ENCODE results near the gene AMOTL2. TPM values are rescaled to one million over a fixed set of nuclear protein-coding genes. Genes with fewer than 3 reads are reported as not detected.

The AMOTL2 gene
- total and polyA plus RNA-seq, 2 donors (not counting 3 experiments of a cell fraction or from before 2014, with no cell fraction given) = 130 to 145 TPM

DNA sequence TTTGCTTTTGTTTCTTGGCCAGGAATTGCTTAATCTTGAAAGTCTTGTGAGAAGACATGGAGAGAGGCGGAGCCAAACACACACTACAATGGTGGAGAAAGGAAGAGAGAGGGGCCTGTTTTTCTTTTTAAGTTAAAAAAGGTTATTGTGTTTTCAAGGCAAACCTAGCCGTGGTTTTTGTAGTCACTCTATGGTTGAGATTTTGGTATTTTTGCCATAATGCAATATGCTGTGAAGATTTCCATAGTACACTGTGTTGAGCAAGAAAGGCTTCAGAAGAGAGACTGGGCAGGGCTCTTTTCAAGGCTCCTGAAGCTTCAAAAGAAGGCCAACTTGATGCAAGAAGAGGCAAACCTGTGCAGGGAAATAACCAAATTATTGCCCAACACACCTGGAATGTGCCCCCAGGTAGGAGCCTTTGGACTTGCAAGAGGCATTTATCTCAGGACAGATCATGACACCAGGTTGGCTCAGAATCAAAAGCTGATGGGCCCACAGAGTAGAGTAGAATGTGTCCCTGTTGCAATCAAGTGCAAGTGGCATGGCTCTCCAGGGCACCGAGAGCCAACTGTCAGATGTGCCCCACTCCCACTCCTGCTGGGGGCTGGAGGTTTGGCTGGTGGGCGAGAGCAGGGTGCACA lies 22.1 kb downstream of the AMOTL2 start:
- ChIA-PET CTCF (interaction anchor here (0.8 to 1.5 kb wide), 8 partner anchors 12 to 139 kb away, joined by 3 to 5 read pairs (median 3); no protein-coding TSS in a partner anchor), POLR2A (interaction anchor here (0.7 to 1.4 kb wide), 2 partner anchors 12 to 37 kb away, joined by 3 to 4 read pairs; no protein-coding TSS in a partner anchor)
- Histone ChIP-seq H3K9ac (replicated peaks; ENCODE audit: extremely low read depth, insufficient read depth, low read length) (no peak overlapping the region), H3K27ac (ENCODE audit: insufficient read depth, low read depth, low read length) (no peak overlapping the region), H3K27me3 (ENCODE audit: control insufficient read depth in 2 of 2, insufficient read depth in 2 of 2, low read length in 2 of 2) (no peaks in the 10 kb centered on the region), H2AFZ (ENCODE audit: low read depth, low read length) (no peak overlapping the region), H3K79me2 (ENCODE audit: control insufficient read depth, insufficient read depth, low read length) (peaks cover 9% of the 10 kb centered on the region), H3K9me3 (replicated peaks; ENCODE audit: control insufficient read depth, insufficient read depth, low read length) (no peaks in the 10 kb centered on the region), H3K9me1 (replicated peaks; ENCODE audit: control insufficient read depth, extremely low read depth, insufficient read depth, low read length) (no peaks in the 10 kb centered on the region), H3K4me2 (ENCODE audit: insufficient read depth, low read length) (no peak overlapping the region), H3K4me1 (ENCODE audit: control insufficient read depth, extremely low read depth, insufficient read depth, low read length) (no peaks in the 10 kb centered on the region), H3K4me3 (replicated peaks in 1 of 3; ENCODE audit: insufficient read depth in 1 of 3, low read depth in 1 of 3, low read length in 3 of 3) (no peak overlapping the region), H3K36me3 (ENCODE audit: control insufficient read depth in 2 of 2, extremely low read depth in 1 of 2, insufficient read depth in 2 of 2, low read length in 2 of 2) (peaks cover 18 to 27% of the 10 kb centered on the region in 2 experiments), H4K20me1 (replicated peaks; ENCODE audit: control insufficient read depth, extremely low read depth, insufficient read depth, low read length) (no peaks in the 10 kb centered on the region)
- intact Hi-C loops (cut with micrococcal nuclease) = no loop called here
- DNase-seq (ENCODE audit: low read depth, low spot score) (no peak), FAIRE-seq (no peak)
- dilution Hi-C loops (cut with MboI; ENCODE audit: extremely low pct_ligation_motif_present, low sequenced_read_pairs) = no loop called here
- no TSS peak for BruUV-seq (replicated peaks)
- TF ChIP-seq MYC (IDR thresholded peaks at IDR 0.05; ENCODE audit: low read depth, low read length) (no peak), FOS (IDR thresholded peaks at IDR 0.05; ENCODE audit: borderline replicate concordance, insufficient read depth, low read length) (no peak), POLR2AphosphoS5 (IDR thresholded peaks at IDR 0.05; ENCODE audit: insufficient read depth, low read depth, low read length) (peak; percentile 35)

- DNase-seq (ENCODE audit: low read depth, low spot score) (no peak), FAIRE-seq (no peak)
- Histone ChIP-seq H3K9me3 (replicated peaks; ENCODE audit: control insufficient read depth, insufficient read depth, low read length) (no peaks in the 10 kb centered on the region), H4K20me1 (replicated peaks; ENCODE audit: control insufficient read depth, extremely low read depth, insufficient read depth, low read length) (no peaks in the 10 kb centered on the region), H3K36me3 (ENCODE audit: control insufficient read depth in 2 of 2, extremely low read depth in 1 of 2, insufficient read depth in 2 of 2, low read length in 2 of 2) (peaks cover 11 to 19% of the 10 kb centered on the region in 2 experiments), H3K27me3 (ENCODE audit: control insufficient read depth in 2 of 2, insufficient read depth in 2 of 2, low read length in 2 of 2) (no peaks in the 10 kb centered on the region), H3K9me1 (replicated peaks; ENCODE audit: control insufficient read depth, extremely low read depth, insufficient read depth, low read length) (no peaks in the 10 kb centered on the region), H3K4me3 (replicated peaks in 1 of 3; ENCODE audit: insufficient read depth in 1 of 3, low read depth in 1 of 3, low read length in 3 of 3) (no peak overlapping the region), H3K27ac (ENCODE audit: insufficient read depth, low read depth, low read length) (no peak overlapping the region), H3K9ac (replicated peaks; ENCODE audit: extremely low read depth, insufficient read depth, low read length) (no peak overlapping the region), H3K4me2 (ENCODE audit: insufficient read depth, low read length) (no peak overlapping the region), H3K79me2 (ENCODE audit: control insufficient read depth, insufficient read depth, low read length) (peaks cover 3% of the 10 kb centered on the region), H2AFZ (ENCODE audit: low read depth, low read length) (no peak overlapping the region), H3K4me1 (ENCODE audit: control insufficient read depth, extremely low read depth, insufficient read depth, low read length) (no peaks in the 10 kb centered on the region)
- POLR2A ChIA-PET = interaction anchor here (0.7 to 1.4 kb wide), 2 partner anchors 13 to 37 kb away, joined by 3 to 4 read pairs; no protein-coding TSS in a partner anchor
- BruUV-seq (replicated peaks) = no TSS peak
- intact Hi-C loops (cut with micrococcal nuclease) = no loop called here
- TF ChIP-seq FOS (IDR thresholded peaks at IDR 0.05; ENCODE audit: borderline replicate concordance, insufficient read depth, low read length) = no peak
- TF ChIP-seq POLR2A (IDR thresholded peaks at IDR 0.05; ENCODE audit: low read depth, low read length) = no peak
- no peak for TF ChIP-seq EZH2 (IDR thresholded peaks at IDR 0.05; ENCODE audit: borderline replicate concordance, low read depth, low read length, severe bottlenecking)
- TF ChIP-seq, protein P1, sequence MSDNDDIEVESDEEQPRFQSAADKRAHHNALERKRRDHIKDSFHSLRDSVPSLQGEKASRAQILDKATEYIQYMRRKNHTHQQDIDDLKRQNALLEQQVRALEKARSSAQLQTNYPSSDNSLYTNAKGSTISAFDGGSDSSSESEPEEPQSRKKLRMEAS (IDR thresholded peaks at IDR 0.05; ENCODE audit: insufficient read depth, insufficient read length) = no peak
- no peak for TF ChIP-seq CTCF (IDR thresholded peaks at IDR 0.05; ENCODE audit: extremely low read depth in 1 of 2, insufficient read depth in 1 of 2, low read depth in 1 of 2, low read length in 2 of 2)
- TF ChIP-seq POLR2AphosphoS5 (IDR thresholded peaks at IDR 0.05; ENCODE audit: insufficient read depth, low read depth, low read length) = no peak
- no peak for TF ChIP-seq GATA2 (IDR thresholded peaks at IDR 0.05; ENCODE audit: insufficient read depth, insufficient read length, low read depth, low read length)
- no peak for TF ChIP-seq MYC (IDR thresholded peaks at IDR 0.05; ENCODE audit: low read depth, low read length)
- dilution Hi-C loops (cut with MboI; ENCODE audit: extremely low pct_ligation_motif_present, low sequenced_read_pairs) = no loop called here
- CTCF ChIA-PET = interaction anchor here (0.8 to 1.4 kb wide), 7 partner anchors 12 to 138 kb away, joined by 3 to 5 read pairs (median 3); no protein-coding TSS in a partner anchor
Observed at GRCh38 chr3:134351427-134351826, 22.8 kb downstream of the AMOTL2 start.

All from endothelial cell of umbilical vein (primary cell).